Fibroblast of lung (primary cell): ENCODE data around the gene SUSD1. TPM values are rescaled to one million over a fixed set of nuclear protein-coding genes. Genes with fewer than 3 reads are reported as not detected.

Experiments
- DNase-seq, 2 donors: peaks; one replicate each; pipeline versions ENCODE4 v3.0.0 to v3.0.0-alpha.2; 2010; ENCODE audit warnings: low read depth in 2 of 2
- H2AFZ ChIP-seq: 2 replicates; pipeline ENCODE4 v1.5.1; 2012; ENCODE audit warnings: low read length, control low read depth, inconsistent platforms
- H3K27ac ChIP-seq: 2 replicates; pipeline ENCODE4 v1.5.1; 2011; ENCODE audit warnings: low read length, control low read depth; ENCODE audit not compliant: insufficient read depth
- H3K27me3 ChIP-seq: 2 replicates; pipeline ENCODE4 v1.5.1; 2011; ENCODE audit warnings: mild to moderate bottlenecking, low read length; ENCODE audit not compliant: control insufficient read depth, insufficient read depth
- H3K36me3 ChIP-seq: 2 replicates; pipeline ENCODE4 v1.5.1; 2011; ENCODE audit warnings: low read length; ENCODE audit not compliant: control insufficient read depth, insufficient read depth
- H3K4me1 ChIP-seq: 2 replicates; pipeline ENCODE4 v1.5.1; 2011; ENCODE audit warnings: low read length; ENCODE audit not compliant: control insufficient read depth, insufficient read depth; ENCODE audit errors: extremely low read depth
- H3K4me2 ChIP-seq: 2 replicates; pipeline ENCODE4 v1.5.1; 2011; ENCODE audit warnings: low read length, control low read depth; ENCODE audit not compliant: insufficient read depth; ENCODE audit errors: extremely low read depth
- H3K4me3 ChIP-seq, 4 experiments: fragments of 200-600 bp in 1 of 4; sonication (generic) in 1 of 4; replicated peaks in 1 of 4; 2 replicates each; pipeline ENCODE4 v1.5.1; 2011 to 2016; ENCODE audit warnings: low read length in 4 of 4, low read depth in 3 of 4, mild to moderate bottlenecking in 3 of 4, control low read depth in 2 of 4, inconsistent platforms in 1 of 4, mixed read lengths in 1 of 4; ENCODE audit not compliant: insufficient read depth in 1 of 4; ENCODE audit errors: control extremely low read depth in 1 of 4
- H3K79me2 ChIP-seq: 2 replicates; pipeline ENCODE4 v1.5.1; 2012; ENCODE audit warnings: mild to moderate bottlenecking, low read length, inconsistent platforms; ENCODE audit not compliant: control insufficient read depth, insufficient read depth
- H3K9ac ChIP-seq: 2 replicates; pipeline ENCODE4 v1.5.1; 2011; ENCODE audit warnings: mild to moderate bottlenecking, low read length, control low read depth; ENCODE audit not compliant: insufficient read depth
- H3K9me3 ChIP-seq: 2 replicates; pipeline ENCODE4 v1.5.1; 2012; ENCODE audit warnings: low read depth, low read length; ENCODE audit not compliant: control insufficient read depth, insufficient read depth
- H4K20me1 ChIP-seq: 2 replicates; pipeline ENCODE4 v1.5.1; 2011; ENCODE audit warnings: low read length; ENCODE audit not compliant: control insufficient read depth, insufficient read depth; ENCODE audit errors: extremely low read depth
- CTCF ChIP-seq, 2 donors: IDR thresholded peaks in 1 of 2; conservative IDR thresholded peaks in 1 of 2; 1 replicate in 1 of 2; 2 replicates in 1 of 2; pipeline ENCODE4 v1.5.1; 2011 to 2012; ENCODE audit warnings: low read length in 2 of 2, control low read depth in 1 of 2, inconsistent platforms in 1 of 2, low read depth in 1 of 2, mild to moderate bottlenecking in 1 of 2
- EZH2 ChIP-seq: IDR thresholded peaks from 2 replicates; pipeline ENCODE4 v1.5.1; 2012; ENCODE audit warnings: low read length, control low read depth, mild to moderate bottlenecking; ENCODE audit errors: missing control alignments
- polyA plus RNA-seq, 2 donors: library from polyadenylated mRNA; depleted of rRNA in 1 of 2; stranded (reverse) in 1 of 2; unstranded in 1 of 2; fragments of >200 nt; gene quantifications; 2 replicates each; pipeline ENCODE4 v1.2.1, GENCODE V29; 2011 to 2012; ENCODE audit warnings: missing spikeins in 1 of 2
- total RNA-seq: library from RNA; depleted of rRNA; stranded (reverse); fragments of >200 nt; gene quantifications from 2 replicates; pipeline ENCODE4 v1.2.1, GENCODE V29; 2014

Gene SUSD1
- total and polyA plus RNA-seq, 2 donors (not counting 1 experiment from before 2014, with no cell fraction given), result 27.4 to 28.6 TPM

- H2AFZ ChIP-seq, result no peak overlapping the region
- peaks cover 2% of the 10 kb centered on the region for H3K36me3 ChIP-seq
- H3K27ac ChIP-seq, result no peak overlapping the region
- no peaks in the 10 kb centered on the region for H3K27me3 ChIP-seq
- TF ChIP-seq EZH2 (no peak), CTCF (conservative IDR thresholded peaks at IDR 0.05 in 1 of 2, IDR thresholded peaks at IDR 0.05 in 1 of 2; ENCODE audit: low read depth in 1 of 2, low read length in 2 of 2) (no peak)
- H3K9ac ChIP-seq, result no peak overlapping the region
- H3K4me2 ChIP-seq, result no peak overlapping the region
- no peaks in the 10 kb centered on the region for H4K20me1 ChIP-seq
- no peaks in the 10 kb centered on the region for H3K79me2 ChIP-seq
- no peaks in the 10 kb centered on the region for H3K9me3 ChIP-seq
- DNase-seq, result peak in 1 of 2 donors; percentile 25
- H3K4me1 ChIP-seq, result peaks cover 8% of the 10 kb centered on the region
- H3K4me3 ChIP-seq, result no peak overlapping the region
Measured at GRCh38 chr9:112176524-112176923, 1.4 kb upstream of the SUSD1 start.

- peaks cover 2% of the 10 kb centered on the region for H3K36me3 ChIP-seq
- no peaks in the 10 kb centered on the region for H3K79me2 ChIP-seq
- no peaks in the 10 kb centered on the region for H3K9me3 ChIP-seq
- peak overlapping the region; percentile 57 for H2AFZ ChIP-seq
- H3K27ac ChIP-seq, result no peak overlapping the region
- peak overlapping the region; percentile 72 for H3K4me2 ChIP-seq
- TF ChIP-seq CTCF (conservative IDR thresholded peaks at IDR 0.05 in 1 of 2, IDR thresholded peaks at IDR 0.05 in 1 of 2; ENCODE audit: low read depth in 1 of 2, low read length in 2 of 2), result no peak
- TF ChIP-seq EZH2, result no peak
- peak overlapping the region in 1 of 4 experiments; percentile 61 for H3K4me3 ChIP-seq
- H3K4me1 ChIP-seq, result peaks cover 8% of the 10 kb centered on the region
- H4K20me1 ChIP-seq, result no peaks in the 10 kb centered on the region
- DNase-seq, result no peak
- H3K27me3 ChIP-seq, result no peaks in the 10 kb centered on the region
- no peak overlapping the region for H3K9ac ChIP-seq
Measured at GRCh38 chr9:112175796-112176315, 759 bp upstream of the SUSD1 start.

- peak; percentile 35 to 45 for DNase-seq
- Histone ChIP-seq H4K20me1 (no peaks in the 10 kb centered on the region), H3K79me2 (no peaks in the 10 kb centered on the region), H3K4me3 (peak overlapping the region; percentile 47 to 68 (median 56)), H3K9ac (peak overlapping the region; percentile 67), H3K4me2 (peak overlapping the region; percentile 91), H3K36me3 (peaks cover 2% of the 10 kb centered on the region), H3K4me1 (peaks cover 5% of the 10 kb centered on the region), H2AFZ (peak overlapping the region; percentile 86), H3K27me3 (no peaks in the 10 kb centered on the region), H3K9me3 (no peaks in the 10 kb centered on the region), H3K27ac (peak overlapping the region; percentile 38)
- TF ChIP-seq EZH2, result no peak
- no peak for TF ChIP-seq CTCF (conservative IDR thresholded peaks at IDR 0.05 in 1 of 2, IDR thresholded peaks at IDR 0.05 in 1 of 2; ENCODE audit: low read depth in 1 of 2, low read length in 2 of 2)
Measured at GRCh38 chr9:112174222-112174964, 704 bp downstream of the SUSD1 start.
